Heart left ventricle (tissue), 13 donors: Measurements from ENCODE around the gene MFNG.

Experiments used
- CTCF ChIP-seq, 12 donors: fragments of 200-600 bp; sonication (generic) in 4 of 12; IDR thresholded peaks; one replicate each; pipeline versions ENCODE4 v1.5.0 to v1.8.0; 2018 to 2022; ENCODE audit warnings: antibody characterized with exemption in 12 of 12, mild to moderate bottlenecking in 5 of 12
- POLR2A ChIP-seq, 2 donors: fragments of 450-650 bp; IDR thresholded peaks; one replicate each; pipeline ENCODE4 v1.6.1; 2017; ENCODE audit warnings: antibody characterized with exemption in 2 of 2, mild to moderate bottlenecking in 2 of 2, moderate library complexity in 2 of 2
- donor health status: ischemic (EF 13 %, LVEDD 7.1; RV severe dilation, severe dysfunction).
- donor health status: DM: no; HTN: yes; CAD: no.
- donor health status: DM: no; HTN: no; CAD: no.
- donor health status: ischemic (EF 25% LVEDD 6.9; RV normal size, moderate dysfunction).
- donor health status: ischemic (EF 25% LVEDD 5.7; RV mildly dilated, moderate dysfunction).
- donor health status: ischemic (EF 35%, LVEDD 5.7; RV mildly dilated, moderate dysfunction).
- donor health status: nonischemic (EF 11% LVEDD 7.7; RV severe dilation, severe dysfunction).
- donor health status: DM: yes; HTN: yes; CAD: no.
- donor health status: PGD.
- donor health status: ischemic (EF 29% LVEDD 5.4; RV normal size, mild dysfunction).
- donor health status: nonischemic (EF 23%, LVEDD 6.1; RV moderate dilation, normal function).

- no peak for TF ChIP-seq POLR2A (IDR thresholded peaks at IDR 0.05)
- TF ChIP-seq CTCF (IDR thresholded peaks at IDR 0.05) = no peak
Measured at GRCh38 chr22:37443977-37444376, 42.2 kb downstream of the MFNG start.
